OCI-LY7 (cell line): Measurements from ENCODE around the gene C16orf82. TPM values are rescaled to one million over a fixed set of nuclear protein-coding genes. Genes with fewer than 3 reads are reported as not detected.
A peak's percentile ranks its signal among the peaks of the same experiment; 100 is the strongest.

Experiments used
- BruUV-seq: library from RNA; stranded (reverse); fragments of 400-500 nt; replicated peaks from 2 replicates; lab custom pipeline; 2021; lab: Mats Ljungman, UMichigan
- CTCF ChIA-PET: fragments of 300-600 bp; sonication (Branson Sonifier 250); formaldehyde crosslinking; loops from one replicate; lab custom pipeline; 2022; ENCODE audit warnings: antibody characterized with exemption; ENCODE audit not compliant: unreplicated experiment; lab: Charles Lee
- POLR2A ChIA-PET: fragments of 300-600 bp; sonication (Branson Sonifier 250); formaldehyde crosslinking; loops from one replicate; lab custom pipeline; 2022; ENCODE audit warnings: antibody characterized with exemption; lab: Charles Lee
- DNase-seq: peaks from one replicate; pipeline ENCODE4 v3.0.0-alpha.2; 2015; ENCODE audit warnings: low spot score
- H2AFZ ChIP-seq: fragments of 200-600 bp; sonication (generic), shearing (Covaris generic); 2 replicates; pipeline ENCODE4 v1.6.1; 2014; ENCODE audit warnings: mild to moderate bottlenecking, antibody characterized with exemption, low read length, moderate library complexity
- H3K27ac ChIP-seq: fragments of 200-600 bp; sonication (generic); 2 replicates; pipeline ENCODE4 v1.5.1; 2014; ENCODE audit warnings: mixed run types, low read depth, mild to moderate bottlenecking, moderate library complexity, low read length, inconsistent platforms; ENCODE audit not compliant: poor library complexity, severe bottlenecking
- H3K36me3 ChIP-seq: fragments of 200-600 bp; sonication (generic); 2 replicates; pipeline ENCODE4 v1.6.1; 2014; ENCODE audit warnings: mild to moderate bottlenecking, antibody characterized with exemption, low read length, moderate library complexity, mixed read lengths; ENCODE audit not compliant: insufficient read depth
- H3K4me1 ChIP-seq: fragments of 200-600 bp; sonication (generic); 2 replicates; pipeline ENCODE4 v1.5.1; 2014; ENCODE audit warnings: mild to moderate bottlenecking, low read length; ENCODE audit not compliant: insufficient read depth, poor library complexity, severe bottlenecking
- H3K4me2 ChIP-seq: fragments of 200-600 bp; sonication (generic); 2 replicates; pipeline ENCODE4 v1.6.1; 2014; ENCODE audit warnings: mild to moderate bottlenecking, low read length
- H3K4me3 ChIP-seq: fragments of 200-600 bp; sonication (generic); 2 replicates; pipeline ENCODE4 v1.5.1; 2014; ENCODE audit warnings: mild to moderate bottlenecking, low read depth, low read length; ENCODE audit not compliant: poor library complexity, severe bottlenecking
- H3K79me2 ChIP-seq: fragments of 200-600 bp; sonication (generic); 2 replicates; pipeline ENCODE4 v1.6.1; 2016; ENCODE audit warnings: low read depth, mild to moderate bottlenecking, low read length, moderate library complexity, mixed read lengths; ENCODE audit not compliant: insufficient read depth
- H3K9me2 ChIP-seq: fragments of 200-600 bp; sonication (generic); 2 replicates; pipeline ENCODE4 v1.6.1; 2016; ENCODE audit warnings: mild to moderate bottlenecking, low read length, mixed read lengths; ENCODE audit not compliant: insufficient read depth
- H3K9me3 ChIP-seq: fragments of 200-600 bp; sonication (generic); 2 replicates; pipeline ENCODE4 v1.6.1; 2014; ENCODE audit warnings: mild to moderate bottlenecking, mixed run types, low read length, mixed read lengths
- H4K20me1 ChIP-seq: fragments of 200-600 bp; sonication (generic); 2 replicates; pipeline ENCODE4 v1.6.1; 2014; ENCODE audit warnings: mild to moderate bottlenecking, antibody characterized with exemption, low read length, moderate library complexity, mixed read lengths; ENCODE audit not compliant: insufficient read depth
- CTCF ChIP-seq: fragments of 200-600 bp; sonication (generic); conservative IDR thresholded peaks from 2 replicates; pipeline ENCODE4 v1.5.1; 2014; ENCODE audit warnings: mild to moderate bottlenecking, antibody characterized with exemption, low read length, moderate library complexity, mixed read lengths
- EZH2phosphoT487 ChIP-seq: fragments of 200-600 bp; sonication (generic); IDR thresholded peaks from 2 replicates; pipeline ENCODE4 v1.6.1; 2018; ENCODE audit warnings: low read depth, borderline replicate concordance, mild to moderate bottlenecking, mixed run types, antibody characterized with exemption, low read length, moderate library complexity, mixed read lengths
- intact Hi-C: fragments of 100-400 bp; cut with micrococcal nuclease; formaldehyde crosslinking; loops from one replicate; pipeline ENCODE4 v1.10.0; 2022; ENCODE audit not compliant: unreplicated experiment
- total RNA-seq, 2 experiments: library from RNA; depleted of rRNA in 1 of 2; stranded (reverse); fragments of >200 nt in 1 of 2; shearing (Covaris generic) in 1 of 2; gene quantifications; 2 replicates each; pipeline ENCODE4 v1.2.3, GENCODE V29; 2014 to 2022

Gene C16orf82
- total RNA-seq, 2 experiments from 2014 or later = not detected

DNA sequence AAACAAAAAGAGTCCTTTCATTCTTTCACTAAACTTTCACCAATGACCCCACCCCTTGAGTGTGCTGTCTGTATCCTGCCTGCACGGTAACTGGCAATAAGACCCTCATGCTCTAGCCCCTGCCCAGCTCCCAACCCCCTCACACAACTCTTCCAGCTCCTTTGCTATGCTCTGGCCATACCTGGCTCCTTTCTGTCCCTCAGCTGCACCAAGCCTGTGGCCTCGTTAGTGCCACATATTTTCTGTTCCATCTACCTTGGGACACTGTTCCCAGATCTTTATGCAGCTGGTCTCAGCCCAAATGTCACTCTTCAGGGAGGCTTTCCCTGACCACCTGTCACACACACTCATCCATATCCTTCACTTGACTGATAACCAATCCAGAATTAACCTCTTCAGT, 47.3 kb downstream of the C16orf82 start:
- DNase-seq = no peak
- CTCF ChIA-PET = no interaction called here
- Histone ChIP-seq H3K9me3 (no peaks in the 10 kb centered on the region), H3K9me2 (no peaks in the 10 kb centered on the region), H3K27ac (peak overlapping the region; percentile 43), H3K79me2 (no peaks in the 10 kb centered on the region), H2AFZ (no peak overlapping the region; the same call in 1 of the 2 replicates), H3K4me2 (0 out of 2 replicates have a peak overlapping the region, but pooled peaks have one; percentile 63), H3K4me1 (peaks cover 30% of the 10 kb centered on the region), H3K4me3 (no peak overlapping the region), H4K20me1 (no peaks in the 10 kb centered on the region), H3K36me3 (no peaks in the 10 kb centered on the region)
- intact Hi-C loops = loop anchor here (5.0 kb wide), 1 partner anchor 253 kb away; no protein-coding TSS in a partner anchor
- BruUV-seq = no TSS peak
- POLR2A ChIA-PET = interaction anchor here (0.6 to 0.9 kb wide), 3 partner anchors 13 to 57 kb away, joined by 3 to 5 read pairs (median 4); no protein-coding TSS in a partner anchor
- TF ChIP-seq CTCF = no peak

- intact Hi-C loops = no loop called here
- Histone ChIP-seq H3K79me2 (no peaks in the 10 kb centered on the region), H3K4me2 (no peak overlapping the region), H3K9me2 (no peaks in the 10 kb centered on the region), H3K36me3 (no peaks in the 10 kb centered on the region), H3K4me3 (no peak overlapping the region), H2AFZ (no peak overlapping the region), H3K9me3 (0 out of 2 replicates have a peak, but pooled peaks cover 6% of the 10 kb centered on the region), H3K4me1 (peaks cover 5% of the 10 kb centered on the region), H4K20me1 (no peaks in the 10 kb centered on the region), H3K27ac (no peak overlapping the region)
- CTCF ChIA-PET = interaction anchor here (1.1 kb wide), 1 partner anchor 8 kb away, joined by 4 read pairs; no protein-coding TSS in a partner anchor
- no peak for DNase-seq
- POLR2A ChIA-PET = interaction anchor here (0.6 to 1.2 kb wide), 7 partner anchors 24 to 785 kb away, joined by 3 to 4 read pairs (median 3); partner anchors contain the start of gene KATNIP
- TF ChIP-seq CTCF (no peak), EZH2phosphoT487 (no peak)
- BruUV-seq = no TSS peak
Measured at GRCh38 chr16:27118526-27118925, 51.8 kb downstream of the C16orf82 start.

Other genes with a start within 250 kb of the C16orf82 start
- gene KDM8, start 136.6 kb downstream of the C16orf82 start, total RNA-seq (2014; rRNA removed; shearing (Covaris generic)) = 12.4 and 14.2 TPM in 2 replicates
- 14.5 and 24.3 TPM in 2 replicates for gene KDM8, start 136.6 kb downstream of the C16orf82 start, total RNA-seq (2022)
- gene NSMCE1, start 201.8 kb downstream of the C16orf82 start, total RNA-seq (2014; rRNA removed; shearing (Covaris generic)) = 51.1 and 52.1 TPM in 2 replicates
- 84.0 and 89.4 TPM in 2 replicates for gene NSMCE1, start 201.8 kb downstream of the C16orf82 start, total RNA-seq (2022)
- gene IL4R, start 247.0 kb downstream of the C16orf82 start, total RNA-seq (2014; rRNA removed; shearing (Covaris generic)) = 33.0 and 82.8 TPM in 2 replicates
- 73.1 and 101 TPM in 2 replicates for gene IL4R, start 247.0 kb downstream of the C16orf82 start, total RNA-seq (2022)